GM23338 (cell line): ENCODE results near the gene DPP10. TPM values are rescaled to one million over a fixed set of nuclear protein-coding genes. Genes with fewer than 3 reads are reported as not detected.

Source experiments
- ATAC-seq: fragments of 200-7000 bp; cut with Tn5 transposase; 3 replicates; pipeline ENCODE4 v1.9.1; 2020
- DNase-seq: peaks from one replicate; pipeline ENCODE4 v3.0.0-alpha.2; 2015; ENCODE audit warnings: low spot score
- H2AFZ ChIP-seq: fragments of 200-600 bp; sonication (generic); 2 replicates; pipeline ENCODE4 v1.8.0; 2016; ENCODE audit warnings: antibody characterized with exemption, mild to moderate bottlenecking, moderate library complexity
- H3F3A ChIP-seq: fragments of 200-600 bp; sonication (generic); replicated peaks from 2 replicates; pipeline ENCODE4 v1.8.0; 2017; ENCODE audit warnings: antibody characterized with exemption, mixed run types, low read depth
- H3K27ac ChIP-seq: fragments of 200-600 bp; sonication (generic); 2 replicates; pipeline ENCODE4 v1.6.1; 2016; ENCODE audit warnings: low read depth
- H3K27me3 ChIP-seq: fragments of 200-600 bp; sonication (generic); 2 replicates; pipeline ENCODE4 v1.8.0; 2016; ENCODE audit warnings: mild to moderate bottlenecking, mixed run types, moderate library complexity; ENCODE audit not compliant: insufficient read depth
- H3K36me3 ChIP-seq: fragments of 200-600 bp; sonication (generic); 2 replicates; pipeline ENCODE4 v1.8.0; 2016; ENCODE audit warnings: mild to moderate bottlenecking; ENCODE audit not compliant: insufficient read depth
- H3K4me1 ChIP-seq: fragments of 200-600 bp; sonication (generic); 2 replicates; pipeline ENCODE4 v1.8.0; 2016; ENCODE audit warnings: mild to moderate bottlenecking, moderate library complexity; ENCODE audit not compliant: insufficient read depth
- H3K4me2 ChIP-seq: fragments of 200-600 bp; sonication (generic); 2 replicates; pipeline ENCODE4 v1.7.1; 2017; ENCODE audit warnings: mixed run types
- H3K4me3 ChIP-seq: fragments of 200-600 bp; sonication (generic); 2 replicates; pipeline ENCODE4 v1.6.1; 2016; ENCODE audit warnings: mixed run types
- H3K79me2 ChIP-seq: fragments of 200-600 bp; sonication (generic); replicated peaks from 2 replicates; pipeline ENCODE4 v1.8.0; 2017; ENCODE audit warnings: mild to moderate bottlenecking; ENCODE audit not compliant: insufficient read depth
- H3K9me2 ChIP-seq: fragments of 200-600 bp; sonication (generic); 2 replicates; pipeline ENCODE4 v1.8.0; 2017; ENCODE audit not compliant: insufficient read depth
- H4K20me1 ChIP-seq: fragments of 200-600 bp; sonication (generic); replicated peaks from 2 replicates; pipeline ENCODE4 v1.8.0; 2017; ENCODE audit warnings: mild to moderate bottlenecking; ENCODE audit not compliant: insufficient read depth
- H3K27ac Mint-ChIP-seq: 2 replicates; pipeline ENCODE4 v1.8.0; 2020; ENCODE audit warnings: inconsistent platforms, mild to moderate bottlenecking, moderate library complexity, mixed read lengths
- H3K27me3 Mint-ChIP-seq: 3 replicates; pipeline ENCODE4 v1.8.0; 2022; ENCODE audit warnings: low read depth, mild to moderate bottlenecking, moderate library complexity, mixed read lengths, inconsistent platforms; ENCODE audit not compliant: insufficient read depth, poor library complexity
- H3K36me3 Mint-ChIP-seq: 3 replicates; pipeline ENCODE4 v1.8.0; 2021; ENCODE audit warnings: low read depth, mild to moderate bottlenecking, inconsistent platforms, moderate library complexity, mixed read lengths
- H3K4me1 Mint-ChIP-seq: 3 replicates; pipeline ENCODE4 v1.8.0; 2020; ENCODE audit warnings: mild to moderate bottlenecking, inconsistent platforms, mixed read lengths
- H3K4me3 Mint-ChIP-seq: 3 replicates; pipeline ENCODE4 v1.8.0; 2021; ENCODE audit warnings: moderate library complexity, mild to moderate bottlenecking, inconsistent platforms, mixed read lengths
- H3K9me3 Mint-ChIP-seq: 3 replicates; pipeline ENCODE4 v1.8.0; 2020; ENCODE audit warnings: moderate library complexity, mild to moderate bottlenecking, inconsistent platforms, mixed read lengths
- CREB1 ChIP-seq: fragments of 250-450 bp; sonication (Bioruptor Pico); IDR thresholded peaks from 2 replicates; pipeline ENCODE4 v1.5.0; 2020; ENCODE audit warnings: low read depth, mild to moderate bottlenecking, moderate library complexity
- CTCF ChIP-seq, 2 experiments: fragments of 200-600 bp in 1 of 2; sonication (generic) in 1 of 2; conservative IDR thresholded peaks; 2 replicates each; pipeline versions ENCODE4 v1.5.1 to v1.6.1; 2016 to 2017; ENCODE audit warnings: antibody characterized with exemption in 2 of 2, low read depth in 2 of 2, mild to moderate bottlenecking in 2 of 2, moderate library complexity in 1 of 2
- ETS1 ChIP-seq: IDR thresholded peaks from 2 replicates; pipeline ENCODE4 v1.6.1; 2016; ENCODE audit warnings: antibody characterized with exemption
- EZH2phosphoT487 ChIP-seq: fragments of 200-600 bp; sonication (generic); IDR thresholded peaks from one replicate; pipeline ENCODE4 v1.8.1; 2018; ENCODE audit warnings: antibody characterized with exemption; ENCODE audit not compliant: unreplicated experiment
- NANOG ChIP-seq: IDR thresholded peaks from 2 replicates; pipeline ENCODE4 v1.6.1; 2016; ENCODE audit warnings: antibody characterized with exemption, borderline replicate concordance
- POLR2AphosphoS5 ChIP-seq: IDR thresholded peaks from 2 replicates; pipeline ENCODE4 v1.6.1; 2016; ENCODE audit warnings: antibody characterized with exemption, low read depth
- REST ChIP-seq: IDR thresholded peaks from one replicate; pipeline ENCODE4 v1.6.1; 2018; ENCODE audit warnings: antibody characterized with exemption; ENCODE audit not compliant: unreplicated experiment
- STAT1 ChIP-seq: IDR thresholded peaks from one replicate; pipeline ENCODE4 v1.6.1; 2016; ENCODE audit warnings: antibody characterized with exemption; ENCODE audit not compliant: unreplicated experiment
- ZNF331 ChIP-seq: fragments of 250-450 bp; sonication (Bioruptor Pico); IDR thresholded peaks from 2 replicates; pipeline ENCODE4 v1.5.0; 2020; ENCODE audit warnings: low read depth, mild to moderate bottlenecking, moderate library complexity
- ZNF462 ChIP-seq: fragments of 250-450 bp; sonication (Bioruptor Pico); IDR thresholded peaks from 2 replicates; pipeline ENCODE4 v1.5.0; 2020; ENCODE audit warnings: mild to moderate bottlenecking, moderate library complexity
- polyA plus RNA-seq: library from polyadenylated mRNA; unstranded; fragments of >200 nt; fragmentation: Nextera tagmentation; extraction: Ambion mirVana; gene quantifications from 2 replicates; pipeline ENCODE4 v1.2.1, GENCODE V29; 2016
- total RNA-seq: library from RNA; depleted of rRNA; stranded (reverse); fragments of >200 nt; shearing (Covaris generic); gene quantifications from 2 replicates; pipeline ENCODE4 v1.2.3, GENCODE V29; 2014

DPP10 gene
- total and polyA plus RNA-seq, 2 experiments from 2014 or later, result 3.6 to 14.8 TPM

GRCh38 chr2:114814355-114814754, 371.9 kb downstream of the DPP10 start:
- no peak overlapping the region for H3K27ac Mint-ChIP-seq
- Histone ChIP-seq H3K79me2 (no peaks in the 10 kb centered on the region), H3K4me3 (no peak overlapping the region), H3K9me2 (peaks cover 9% of the 10 kb centered on the region; the same call in 1 of the 2 replicates), H3K4me2 (no peak overlapping the region), H3K36me3 (no peaks in the 10 kb centered on the region), H4K20me1 (no peaks in the 10 kb centered on the region), H3K4me1 (peaks cover 10% of the 10 kb centered on the region; the same call in 1 of the 2 replicates), H3F3A (no peaks in the 10 kb centered on the region), H3K27me3 (no peaks in the 10 kb centered on the region), H2AFZ (no peak overlapping the region), H3K27ac (no peak overlapping the region)
- DNase-seq, result no peak
- TF ChIP-seq CREB1 (CRISPR knock-in tag) (no peak), REST (no peak), POLR2AphosphoS5 (no peak), ZNF331 (CRISPR knock-in tag) (no peak), EZH2phosphoT487 (no peak), ZNF462 (CRISPR knock-in tag) (no peak), STAT1 (no peak), ETS1 (no peak), CTCF (conservative IDR thresholded peaks at IDR 0.05; ENCODE audit: low read depth in 2 of 2) (no peak), NANOG (no peak)
- no peaks in the 10 kb centered on the region; the same call in 1 of the 3 replicates for H3K9me3 Mint-ChIP-seq
- peaks cover 2% of the 10 kb centered on the region for H3K27me3 Mint-ChIP-seq
- ATAC-seq, result no peak
- peaks cover 9% of the 10 kb centered on the region; the same call in 2 of the 3 replicates for H3K4me1 Mint-ChIP-seq
- peaks cover 2% of the 10 kb centered on the region; the same call in 1 of the 3 replicates for H3K36me3 Mint-ChIP-seq
- no peak overlapping the region for H3K4me3 Mint-ChIP-seq
